GM19467 (cell line): ENCODE results near the gene MAD2L1.
A peak's percentile ranks its signal among the peaks of the same experiment; 100 is the strongest.
"Not testable (repeated sequence)": the region's sequence is repeated elsewhere in the genome, so short reads cannot be mapped to it uniquely, and the experiment has no call there.

ENCODE experiments used
- ATAC-seq: cut with Tn5 transposase; IDR thresholded peaks from one replicate; pipeline ENCODE4 v1.9.1; 2021; ENCODE audit warnings: mild to moderate bottlenecking, moderate library complexity; ENCODE audit not compliant: unreplicated experiment

The MAD2L1 gene

DNA sequence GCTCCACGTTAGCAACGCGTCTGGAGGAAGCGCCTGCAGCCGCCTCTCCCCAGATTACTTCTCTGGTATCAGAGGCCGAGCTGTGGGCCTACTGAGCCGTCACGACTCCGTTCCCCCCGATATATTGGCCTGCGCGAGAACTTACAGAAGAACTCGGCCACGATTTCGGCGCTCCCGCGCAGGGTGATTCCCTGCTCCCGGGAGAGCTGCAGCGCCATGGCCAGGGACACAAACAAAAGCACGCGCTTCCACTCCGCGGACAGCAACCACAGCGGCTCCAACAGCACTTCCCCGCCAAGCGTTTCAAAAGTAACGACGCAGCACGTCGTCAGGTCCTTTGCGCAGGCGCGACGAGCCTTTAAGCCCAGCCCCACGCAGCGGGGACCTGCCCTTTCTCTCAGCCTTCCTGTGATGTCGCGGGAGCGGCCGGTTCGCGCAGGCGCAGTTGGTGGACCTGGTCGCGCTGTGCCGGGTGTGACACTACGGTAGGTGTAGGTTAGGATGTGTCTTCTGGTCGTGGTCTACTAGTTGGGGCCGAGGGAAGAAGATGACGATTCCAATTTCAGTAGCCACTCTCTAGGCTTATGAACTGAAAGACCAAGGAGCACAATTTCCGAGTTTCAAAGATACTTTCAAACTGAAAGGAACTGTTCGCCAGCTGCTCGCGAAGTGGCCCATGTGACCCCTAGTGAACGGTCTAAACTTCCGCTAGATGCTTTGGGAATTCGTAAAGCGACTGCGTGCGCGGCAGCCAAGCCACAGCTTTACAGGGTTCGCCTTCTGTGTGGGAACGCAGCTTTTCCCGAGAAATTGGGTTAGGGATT is at the start of gene MAD2L1:
MAD2L1 (minus strand) TSS at position 332 of the 824 bp plus-strand sequence; CDS start at position 218, 114 bp downstream.
- peak; percentile 87 for ATAC-seq

DNA sequence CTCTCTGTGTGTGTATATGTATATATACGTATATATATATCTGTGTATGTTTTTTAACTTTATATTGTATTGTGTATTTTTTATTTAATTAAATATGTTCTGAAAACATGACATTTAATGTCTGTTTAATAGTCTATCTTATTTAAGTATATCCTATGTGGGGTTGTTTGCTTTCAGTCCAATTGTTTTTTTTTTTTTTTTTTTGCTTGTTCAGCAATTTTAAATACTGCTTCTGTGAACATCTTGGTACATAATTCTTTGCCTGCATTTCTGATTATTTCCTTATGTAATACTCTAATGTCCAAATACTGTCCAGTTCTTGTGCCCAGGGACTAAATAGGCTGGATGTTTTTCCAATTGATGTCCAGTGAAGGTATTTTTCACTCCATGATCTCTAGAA is 45.1 kb upstream of the MAD2L1 start:
- ATAC-seq = no peak

DNA sequence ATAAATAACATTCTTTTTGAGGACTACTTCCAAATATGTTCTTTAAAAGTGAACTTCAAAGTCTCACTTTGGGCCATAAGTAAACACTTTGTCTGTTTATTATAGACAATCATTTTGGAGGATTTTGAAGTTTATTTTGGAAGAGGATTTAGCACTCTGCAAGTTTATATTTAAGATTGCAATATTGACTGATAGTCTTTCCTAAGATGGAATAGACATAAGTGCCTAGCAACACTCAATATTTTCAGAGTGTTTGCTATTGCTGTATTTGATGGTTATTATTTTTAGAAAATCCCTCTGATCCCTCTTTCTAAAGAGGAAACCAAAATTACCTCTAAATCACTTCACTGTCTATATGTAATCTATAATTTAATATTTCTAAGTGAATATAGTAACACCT is 42.8 kb upstream of the MAD2L1 start:
- no peak for ATAC-seq

DNA sequence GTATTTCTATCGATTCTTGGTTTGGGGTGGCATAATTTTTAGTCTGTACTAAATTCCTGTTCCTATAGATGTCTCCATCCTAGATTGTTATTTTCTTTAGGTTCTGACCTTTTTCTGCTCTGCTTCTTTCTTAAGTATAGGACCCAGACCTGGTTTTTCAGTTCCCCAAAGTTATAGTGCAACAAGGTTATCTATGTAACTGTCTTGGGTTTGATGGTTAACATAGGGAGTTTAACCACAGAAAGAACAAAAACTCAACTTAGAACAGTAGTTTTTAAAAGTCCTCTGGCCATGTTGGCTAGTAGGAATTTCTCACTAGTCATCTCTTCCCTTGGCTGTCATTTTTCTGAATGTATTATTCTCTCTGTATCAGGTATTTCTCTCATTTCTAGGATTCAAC is 38.8 kb upstream of the MAD2L1 start:
- ATAC-seq = peak; percentile 88

DNA sequence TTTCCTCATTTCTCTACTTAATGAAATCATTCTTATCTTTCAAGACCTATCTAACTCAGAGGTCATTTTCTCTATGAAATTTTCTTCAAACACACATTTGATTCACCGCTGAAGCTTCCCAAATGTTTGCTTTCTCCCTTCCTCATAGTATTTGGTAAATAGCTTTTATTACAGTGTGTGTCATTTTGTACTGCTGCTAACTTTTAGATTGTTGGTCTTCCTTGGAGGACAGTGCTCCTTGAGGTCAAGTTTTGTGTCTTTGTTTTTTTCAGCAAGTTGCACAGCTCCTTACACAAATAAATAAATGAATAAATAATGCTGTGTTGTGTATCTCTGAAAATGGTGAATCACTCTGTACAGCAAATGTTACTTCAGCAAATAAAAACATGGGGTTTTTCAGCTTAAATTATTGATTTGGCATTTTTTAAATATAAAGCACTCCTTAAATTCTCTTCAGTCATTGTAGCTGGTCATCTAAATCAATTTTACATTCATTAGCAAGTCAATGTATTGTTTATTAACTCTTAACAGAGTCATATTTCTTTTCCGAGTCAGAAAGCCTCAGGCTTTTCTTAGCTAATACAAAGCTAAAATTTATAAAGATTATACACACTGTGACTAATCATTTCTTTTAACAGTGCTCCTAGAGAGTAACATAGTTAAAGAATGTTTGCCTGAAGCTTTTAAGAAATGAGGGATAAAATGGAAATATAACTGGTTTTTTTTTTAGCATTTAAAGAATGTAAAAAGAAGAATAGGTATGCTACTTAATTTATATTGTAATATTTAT is 30.1 kb upstream of the MAD2L1 start:
- no peak for ATAC-seq

DNA sequence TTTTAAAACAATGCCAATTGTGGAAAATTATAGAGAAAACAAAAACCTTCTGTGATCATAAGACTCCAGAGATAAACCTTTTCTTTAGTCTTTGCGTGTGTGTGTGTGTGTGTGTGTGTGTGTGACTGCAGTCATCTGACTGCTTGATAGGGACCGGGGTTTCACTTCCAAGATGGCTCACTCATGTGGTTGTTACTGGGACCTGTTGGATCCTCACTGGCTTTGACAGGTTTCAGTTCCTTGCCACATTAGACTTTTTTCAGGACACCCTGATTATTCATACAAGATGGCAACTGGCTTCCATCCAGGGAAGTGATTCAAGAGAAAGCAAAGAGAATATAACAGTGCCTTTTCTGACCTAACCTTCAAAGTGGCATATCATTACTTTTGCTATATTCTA is 21.9 kb upstream of the MAD2L1 start:
- no peak for ATAC-seq

DNA sequence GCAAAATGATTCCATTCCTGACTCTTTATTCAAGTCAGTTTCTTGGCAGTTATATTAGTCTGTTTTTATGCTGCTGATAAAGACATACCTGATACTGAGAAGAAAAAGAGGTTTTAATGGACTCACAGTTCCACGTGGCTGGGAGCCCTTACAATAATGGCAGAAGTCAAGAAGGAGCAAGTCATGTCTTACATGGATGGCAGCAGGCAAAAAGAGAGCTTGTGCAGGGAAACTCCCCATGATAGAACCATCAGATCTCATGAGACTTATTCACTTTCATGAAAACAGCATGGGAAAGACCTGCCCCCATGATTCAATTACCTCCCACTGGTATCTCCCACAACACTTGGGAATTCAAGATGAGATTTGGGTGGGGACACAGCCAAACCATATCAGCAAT is 21.4 kb upstream of the MAD2L1 start:
- ATAC-seq = not testable (repeated sequence)

DNA sequence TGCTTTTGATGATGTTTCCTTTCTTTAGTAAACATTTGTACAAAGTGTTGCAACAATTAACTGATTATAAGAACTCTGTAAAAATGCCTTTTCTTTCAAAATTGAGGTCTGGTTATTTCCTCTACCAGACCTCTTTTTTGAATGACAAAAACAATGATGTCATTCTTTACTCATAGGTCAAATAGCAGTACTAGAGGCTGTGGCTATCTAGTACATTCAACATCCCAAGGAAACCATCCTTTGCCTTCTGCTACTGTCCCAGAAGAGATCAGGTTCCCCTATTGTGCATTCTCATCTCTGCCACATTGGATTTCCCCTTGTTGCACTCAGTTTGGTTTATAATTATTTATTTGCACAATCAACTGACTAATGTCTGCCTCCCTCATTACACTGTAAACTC is 19.1 kb upstream of the MAD2L1 start:
- no peak for ATAC-seq

DNA sequence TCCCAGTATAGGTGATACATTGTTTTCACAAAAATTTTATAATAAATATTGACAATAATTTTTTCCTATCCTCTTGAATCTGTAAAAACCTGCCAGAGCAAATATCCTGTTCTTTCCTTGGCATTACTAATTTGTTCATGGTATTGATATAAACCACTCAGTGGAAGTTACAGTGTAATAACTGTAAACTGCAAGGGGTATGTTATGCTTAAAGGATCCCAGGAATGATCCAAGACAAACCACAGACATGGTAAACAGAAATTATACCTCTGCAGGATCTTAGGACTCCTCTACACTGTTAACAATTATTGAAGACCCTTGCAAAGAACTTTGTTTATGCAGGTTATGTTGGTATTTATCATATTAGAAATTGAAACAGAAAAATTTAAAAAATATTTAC is 17.7 kb upstream of the MAD2L1 start:
- ATAC-seq = no peak

DNA sequence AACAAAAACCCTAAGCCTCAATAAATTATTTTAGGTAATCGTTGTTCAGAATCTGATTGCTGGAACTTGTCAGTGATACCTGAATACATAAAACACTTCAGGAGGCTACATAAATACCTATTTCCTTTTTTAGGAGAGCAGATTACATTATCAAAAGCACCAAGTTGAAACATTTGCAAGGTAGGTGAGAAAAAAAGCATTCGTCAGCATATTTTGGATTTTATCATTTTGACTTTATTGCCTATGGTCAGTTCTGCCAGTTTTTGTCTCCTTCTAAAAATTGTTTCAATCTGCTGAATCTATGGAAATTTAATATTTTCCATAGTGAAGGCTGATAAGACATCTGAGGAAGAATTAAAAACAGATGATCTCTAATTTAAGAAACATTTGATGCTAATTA is 16.5 kb upstream of the MAD2L1 start:
- ATAC-seq = no peak

DNA sequence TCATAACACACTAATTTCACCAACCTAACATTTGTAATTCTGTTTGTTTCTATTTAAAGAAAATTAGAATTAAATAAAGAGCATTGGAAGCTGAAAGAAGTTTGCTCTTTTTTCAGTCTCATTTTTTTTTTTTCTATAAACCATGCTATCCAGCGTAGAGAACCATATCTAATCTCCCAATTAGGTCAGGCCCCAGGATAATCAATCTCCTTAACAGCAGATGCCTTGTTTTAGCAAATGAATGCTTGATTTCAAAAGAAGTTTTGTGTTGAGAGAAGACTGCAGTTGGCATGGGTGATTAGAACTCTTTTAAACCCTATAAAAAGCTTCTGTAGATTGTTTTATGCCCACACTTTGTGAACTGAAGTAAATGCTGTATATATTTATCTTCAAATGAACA is 15.6 kb upstream of the MAD2L1 start:
- no peak for ATAC-seq

DNA sequence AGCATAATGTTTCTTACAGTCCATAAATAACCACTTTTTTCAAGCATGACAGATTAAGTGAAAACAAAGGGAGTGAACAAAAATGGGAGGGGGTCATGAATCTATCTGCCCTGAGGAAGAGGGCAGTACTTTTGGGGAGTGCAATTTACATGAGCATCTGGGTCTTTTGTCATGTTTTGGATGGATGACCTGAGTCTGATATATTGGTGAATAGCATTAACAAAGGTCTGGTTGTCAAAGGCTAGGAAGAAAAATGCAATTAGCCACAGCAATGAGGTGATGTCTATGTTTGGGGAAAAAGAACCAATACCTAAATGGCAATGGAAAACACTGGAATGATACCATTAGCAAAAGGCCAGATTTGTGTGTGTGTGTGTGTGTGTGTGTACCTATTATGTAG is 15.1 kb upstream of the MAD2L1 start:
- ATAC-seq = no peak

DNA sequence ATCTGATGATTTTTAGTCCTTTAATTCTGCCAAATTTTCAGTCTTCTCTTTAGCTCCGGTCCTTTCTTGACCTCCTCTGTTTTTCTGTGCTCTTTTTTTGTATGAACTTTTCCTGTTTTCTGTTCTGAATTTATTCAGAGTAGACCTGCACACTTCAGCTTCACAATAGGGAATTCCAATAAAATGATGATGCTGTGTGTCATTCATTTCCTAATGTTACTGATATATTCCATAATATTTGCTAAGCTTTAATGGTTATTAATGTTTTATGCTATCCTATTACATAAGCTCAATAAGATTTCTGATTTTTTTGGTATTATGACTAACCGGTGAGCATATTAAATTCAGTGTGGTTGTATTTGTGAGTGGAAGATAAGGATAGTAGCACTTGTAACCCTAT is 13.9 kb upstream of the MAD2L1 start:
- no peak for ATAC-seq

DNA sequence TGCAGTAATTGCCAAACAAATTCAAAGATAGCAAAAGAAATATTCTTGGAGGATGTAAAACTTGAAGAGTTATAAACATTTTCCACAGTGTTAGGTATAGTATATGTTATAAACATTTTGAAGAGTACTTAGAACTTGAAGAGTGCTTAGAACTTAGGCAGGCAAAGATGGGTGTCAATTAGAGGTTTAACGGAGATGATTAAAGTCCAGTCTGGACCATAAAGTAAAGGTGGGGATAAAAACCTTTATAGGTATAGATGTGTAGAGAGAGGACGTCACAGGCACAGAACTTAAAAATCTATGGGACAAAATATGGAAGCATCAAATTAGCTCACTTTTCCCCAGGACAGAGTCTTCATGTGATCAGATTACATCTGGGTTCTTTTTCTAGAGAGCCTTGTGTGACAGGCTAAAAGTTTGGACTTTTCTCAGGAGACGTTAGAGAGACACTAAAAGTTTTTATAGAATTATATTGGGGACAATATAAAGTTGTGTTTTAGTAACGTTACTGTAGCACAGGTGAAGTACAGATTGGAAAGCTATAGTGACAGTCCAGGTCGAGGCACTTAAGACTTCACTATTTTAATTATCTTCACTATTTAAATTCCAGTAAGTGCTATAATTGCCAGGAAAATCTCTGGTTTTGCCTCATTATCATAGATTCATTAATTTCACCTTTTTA is 13.3 kb upstream of the MAD2L1 start:
- no peak for ATAC-seq

DNA sequence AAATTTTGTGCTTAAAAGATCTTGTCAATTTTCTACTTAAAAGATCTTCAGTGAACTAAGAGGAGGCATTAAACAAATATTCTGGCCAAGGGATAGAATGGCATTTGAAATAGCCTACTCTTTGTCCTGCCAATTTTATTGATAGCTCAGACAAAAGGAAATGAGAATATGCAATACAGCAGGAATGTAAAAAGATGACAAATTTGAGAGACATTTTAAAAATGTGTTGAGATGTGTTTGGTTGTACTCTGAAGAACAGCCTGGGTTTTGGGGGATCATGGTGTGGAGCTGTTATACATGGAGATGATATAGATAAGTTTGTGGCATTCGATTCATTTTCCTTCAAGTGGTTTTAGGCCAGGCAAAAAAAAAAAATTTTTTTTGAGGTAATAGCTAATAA is 11.6 kb upstream of the MAD2L1 start:
- ATAC-seq = no peak

DNA sequence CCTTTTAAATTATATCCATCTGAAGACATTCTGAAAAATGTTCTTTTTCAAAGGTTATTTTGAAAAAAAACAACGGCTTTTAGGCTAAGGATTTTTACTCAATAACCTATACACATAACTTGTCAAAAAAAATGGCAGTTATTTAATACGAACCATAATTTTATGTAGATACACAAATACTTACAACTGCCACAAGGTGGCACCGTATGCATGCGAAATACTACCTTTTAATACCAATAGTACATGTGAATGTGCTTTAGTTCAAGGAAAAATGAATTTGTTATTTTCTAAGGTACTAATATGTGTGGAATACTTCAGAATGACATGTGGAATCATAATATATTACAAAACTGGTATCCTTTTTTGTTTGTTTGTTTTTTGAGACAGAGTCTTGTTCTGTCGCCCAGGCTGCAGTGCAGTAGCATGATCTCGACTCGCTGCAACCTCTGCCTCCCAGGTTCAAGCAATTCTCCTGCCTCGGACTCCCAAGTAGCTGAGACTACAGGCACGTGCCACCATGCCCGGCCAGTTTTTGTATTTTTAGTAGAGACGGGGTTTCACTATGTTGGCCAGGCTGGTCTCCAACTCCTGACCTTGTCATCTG is 4.6 kb upstream of the MAD2L1 start:
- ATAC-seq = no peak

DNA sequence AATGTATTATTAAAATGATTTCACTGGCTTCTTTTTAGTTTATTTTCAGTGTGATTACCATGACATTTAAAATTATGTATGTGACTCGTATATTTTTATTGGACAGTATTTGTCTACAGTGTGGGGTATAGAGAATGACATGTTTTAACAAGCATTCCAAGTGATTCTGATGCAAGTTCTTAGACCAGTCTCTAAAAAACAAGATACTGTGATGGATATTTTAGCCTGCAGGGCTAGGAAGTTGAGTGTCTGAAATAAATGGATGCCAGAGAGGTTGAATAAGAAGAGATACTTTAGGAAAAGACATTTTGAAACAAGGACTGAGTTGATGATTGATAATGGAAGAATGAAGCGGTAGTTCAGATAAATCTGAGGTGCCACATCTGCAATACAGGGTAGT is 3.5 kb upstream of the MAD2L1 start:
- ATAC-seq = no peak

DNA sequence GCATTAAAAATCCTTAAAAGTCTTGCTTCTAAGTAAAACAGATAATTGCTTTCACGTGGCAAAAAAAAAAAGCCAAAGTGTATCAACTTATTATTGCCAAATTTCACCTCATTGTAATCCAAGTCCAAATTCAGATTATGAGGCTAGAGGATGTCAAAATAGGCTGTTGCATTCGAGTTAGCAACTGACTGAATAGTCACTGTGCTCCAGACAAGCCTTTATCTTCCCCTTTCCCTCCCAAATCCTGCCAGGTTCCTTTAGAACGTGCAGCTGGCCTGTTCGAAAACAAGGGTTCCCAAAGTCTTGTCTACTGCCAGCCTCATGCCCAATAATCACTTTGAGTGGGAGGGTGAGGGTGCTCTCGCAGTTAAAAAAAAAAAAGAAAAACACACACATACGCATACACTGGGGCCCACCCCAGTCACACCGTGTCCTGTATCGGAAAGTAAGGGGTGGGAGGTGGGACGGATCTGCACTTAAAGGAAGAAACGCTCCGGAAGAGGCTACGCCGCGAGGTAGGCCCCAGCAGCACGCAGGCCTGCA is 603 bp downstream of the MAD2L1 start:
- ATAC-seq = peak; percentile 55

DNA sequence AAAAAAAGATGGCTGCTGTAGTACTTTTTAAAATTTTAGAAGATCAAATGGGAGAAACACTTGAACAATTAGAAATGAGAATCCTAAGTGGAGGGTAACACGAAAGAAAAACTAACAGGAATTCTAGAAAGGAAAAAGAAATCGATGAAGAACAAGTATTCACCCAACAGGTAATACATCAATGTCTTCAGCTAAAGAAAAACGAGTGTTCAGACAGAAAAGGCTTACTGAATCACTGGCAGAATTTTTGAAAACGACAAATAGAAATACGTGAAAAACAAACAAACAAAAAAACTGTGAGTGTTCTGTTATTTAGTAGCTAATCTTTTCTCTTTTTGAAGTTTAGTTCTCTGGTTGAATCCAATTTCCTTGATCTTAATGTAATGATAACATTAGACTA is 1.8 kb downstream of the MAD2L1 start:
- ATAC-seq = no peak

DNA sequence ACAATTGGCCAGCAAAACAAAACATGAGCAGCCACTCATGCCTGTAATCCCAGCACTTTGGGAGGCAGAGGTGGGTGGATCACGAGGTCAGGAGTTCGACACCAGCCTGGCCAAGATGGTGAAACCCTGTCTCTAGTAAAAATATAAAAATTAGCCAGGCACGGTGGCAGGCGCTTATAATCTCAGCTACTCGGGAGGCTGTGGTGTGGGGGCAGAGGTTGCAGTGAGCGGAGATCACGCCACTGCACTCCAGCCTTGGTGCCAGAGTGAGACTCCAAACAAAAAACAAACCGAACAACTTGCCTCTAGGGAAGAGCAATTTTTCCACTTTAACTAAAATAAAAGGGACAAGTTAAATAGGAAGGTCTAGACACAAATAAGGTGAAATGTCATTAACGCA is 2.9 kb downstream of the MAD2L1 start:
- not testable (repeated sequence) for ATAC-seq

DNA sequence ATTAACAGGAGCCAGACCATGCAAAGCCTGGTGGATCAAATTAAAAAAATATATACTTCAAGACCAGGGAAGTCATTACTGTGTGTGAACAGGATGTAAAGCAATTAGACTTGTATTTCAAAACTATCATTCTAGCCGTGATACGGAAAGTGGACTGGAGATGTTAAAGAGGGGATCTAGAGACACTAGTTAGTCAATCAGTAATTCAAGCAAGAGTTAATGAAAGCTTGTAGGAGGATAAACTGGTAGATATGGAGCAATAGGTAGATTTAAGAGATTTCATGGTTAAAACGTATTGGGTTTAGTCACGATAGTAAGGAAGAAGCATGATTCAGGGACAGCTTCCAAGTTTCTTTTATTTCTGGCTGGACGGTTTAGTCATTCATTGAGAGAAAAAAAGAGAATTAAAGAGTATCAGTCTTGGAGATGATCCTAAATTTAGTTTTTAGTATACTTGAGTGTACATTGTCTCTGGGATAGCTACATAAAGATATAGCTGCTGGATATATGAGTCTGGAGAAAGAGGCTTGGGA is 3.9 kb downstream of the MAD2L1 start:
- no peak for ATAC-seq
